Cerebellar nuclear complex (tissue), 1 donor: Measurements from ENCODE around the gene CNTNAP2.

Experiments
- DNase-seq, 2 experiments: peaks; one replicate each; lab custom pipeline; 2025; lab: John Stamatoyannopoulos, UW

The CNTNAP2 gene

GRCh38 chr7:147245274-147245673, 1128.7 kb downstream of the CNTNAP2 start:
- no peak for DNase-seq

GRCh38 chr7:147249956-147250355, 1133.4 kb downstream of the CNTNAP2 start:
- DNase-seq, result no peak

GRCh38 chr7:147251751-147252325, 1135.2 kb downstream of the CNTNAP2 start:
- DNase-seq, result no peak

- no peak for DNase-seq
Measured at GRCh38 chr7:147261693-147262092, 1145.1 kb downstream of the CNTNAP2 start.

GRCh38 chr7:147265528-147265927, 1148.9 kb downstream of the CNTNAP2 start:
- DNase-seq, result no peak

- DNase-seq, result no peak
Measured at GRCh38 chr7:147276106-147276505, 1159.5 kb downstream of the CNTNAP2 start.

- no peak for DNase-seq
Measured at GRCh38 chr7:147276783-147277370, 1160.3 kb downstream of the CNTNAP2 start.

- no peak for DNase-seq
Measured at GRCh38 chr7:147279514-147279913, 1162.9 kb downstream of the CNTNAP2 start.

GRCh38 chr7:147279964-147280374, 1163.4 kb downstream of the CNTNAP2 start:
- no peak for DNase-seq

- DNase-seq, result no peak
Measured at GRCh38 chr7:147282204-147282603, 1165.6 kb downstream of the CNTNAP2 start.

- DNase-seq, result no peak
Measured at GRCh38 chr7:147296201-147296600, 1179.6 kb downstream of the CNTNAP2 start.

- DNase-seq, result no peak
Measured at GRCh38 chr7:147296986-147297385, 1180.4 kb downstream of the CNTNAP2 start.

- DNase-seq, result no peak
Measured at GRCh38 chr7:147298611-147299043, 1182.0 kb downstream of the CNTNAP2 start.

- no peak for DNase-seq
Measured at GRCh38 chr7:147300293-147300692, 1183.7 kb downstream of the CNTNAP2 start.

GRCh38 chr7:147304376-147304775, 1187.8 kb downstream of the CNTNAP2 start:
- no peak for DNase-seq

GRCh38 chr7:147305827-147306226, 1189.2 kb downstream of the CNTNAP2 start:
- no peak for DNase-seq

- no peak for DNase-seq
Measured at GRCh38 chr7:147308539-147308938, 1191.9 kb downstream of the CNTNAP2 start.

- DNase-seq, result no peak
Measured at GRCh38 chr7:147311336-147311735, 1194.7 kb downstream of the CNTNAP2 start.

GRCh38 chr7:147321504-147321903, 1204.9 kb downstream of the CNTNAP2 start:
- no peak for DNase-seq

- no peak for DNase-seq
Measured at GRCh38 chr7:147332988-147333387, 1216.4 kb downstream of the CNTNAP2 start.

GRCh38 chr7:147363101-147363500, 1246.5 kb downstream of the CNTNAP2 start:
- no peak for DNase-seq

- DNase-seq, result no peak
Measured at GRCh38 chr7:147376192-147376591, 1259.6 kb downstream of the CNTNAP2 start.

- no peak for DNase-seq
Measured at GRCh38 chr7:147380926-147381325, 1264.3 kb downstream of the CNTNAP2 start.

- DNase-seq, result no peak
Measured at GRCh38 chr7:147394329-147394728, 1277.7 kb downstream of the CNTNAP2 start.
